ENCODE data around the gene CRISPLD2.

The CRISPLD2 gene

DNA sequence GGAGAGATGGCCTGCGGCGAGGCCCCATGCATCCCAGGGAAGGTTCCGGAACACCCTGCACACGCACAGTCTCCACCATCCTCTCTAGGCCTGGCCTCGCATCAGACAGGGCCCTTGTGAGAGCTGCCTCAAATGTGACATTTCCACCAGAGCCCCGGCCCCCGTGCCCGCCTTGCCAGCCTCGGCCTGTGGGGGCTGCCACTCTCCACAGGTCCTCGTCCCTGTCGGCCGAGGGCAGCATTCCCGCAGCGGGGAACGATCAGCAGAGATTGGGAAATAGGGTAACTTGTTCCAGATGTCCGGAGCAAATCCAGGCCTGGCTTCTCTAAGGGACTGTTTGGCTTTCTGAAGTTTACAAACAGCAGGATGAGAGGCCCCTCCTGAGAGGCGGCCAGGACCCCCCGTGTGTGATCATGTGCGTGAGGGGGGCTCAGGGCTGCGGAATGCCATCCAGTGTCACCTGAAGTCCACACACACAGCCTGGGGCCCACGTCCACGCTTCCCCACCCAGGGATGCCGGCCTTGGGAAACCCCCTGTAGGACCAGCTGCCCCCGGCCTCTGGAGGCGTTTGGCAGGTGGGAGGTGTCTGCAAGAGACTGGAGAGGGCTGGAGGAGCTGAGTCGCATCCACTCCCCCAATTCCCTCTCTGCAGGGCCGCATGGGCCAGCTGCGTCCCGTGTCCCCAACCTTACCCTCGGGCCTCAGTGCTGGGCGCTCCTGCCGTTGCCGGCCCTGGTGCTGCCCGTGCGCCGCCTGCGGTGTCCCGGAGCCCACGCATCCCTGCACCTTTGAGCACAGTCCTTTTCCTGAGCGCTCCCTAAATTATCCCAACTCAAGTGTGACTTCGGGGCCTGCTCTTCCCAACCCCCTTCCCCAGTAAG is 121.1 kb downstream of the CRISPLD2 start:
- WGBS, 2 experiments = 89 to 92% methylated on average over 40 to 41 of the region's 41 CpGs
- no peaks in the 10 kb centered on the region for H3K27me3 ChIP-seq (ENCODE audit: control insufficient read depth, insufficient read depth, low read length, poor library complexity, severe bottlenecking)
- H3K27ac ChIP-seq (ENCODE audit: insufficient read depth, low read depth, low read length, poor library complexity, severe bottlenecking) = no peak overlapping the region

GRCh38 chr16:84941921-84942320 is 122.1 kb downstream of the CRISPLD2 start:
- Histone ChIP-seq H3K4me3 (ENCODE audit: insufficient read depth, low read depth, low read length) (no peak overlapping the region), H3K27me3 (ENCODE audit: control insufficient read depth, insufficient read depth, low read length, poor library complexity, severe bottlenecking) (no peaks in the 10 kb centered on the region), H3K9me3 (ENCODE audit: control insufficient read depth, low read length) (no peaks in the 10 kb centered on the region), H3K36me3 (ENCODE audit: control insufficient read depth, insufficient read depth, low read length) (no peaks in the 10 kb centered on the region), H3K4me1 (ENCODE audit: control insufficient read depth, insufficient read depth, low read length) (no peaks in the 10 kb centered on the region), H3K27ac (ENCODE audit: insufficient read depth, low read depth, low read length, poor library complexity, severe bottlenecking) (no peak overlapping the region)
- WGBS, 2 experiments = 92 to 95% methylated on average over 10 of the region's 10 CpGs

More for the DNA sequence above, 121.1 kb downstream of the CRISPLD2 start:
- Histone ChIP-seq H3K36me3 (ENCODE audit: control insufficient read depth, insufficient read depth, low read length) (no peaks in the 10 kb centered on the region), H3K4me1 (ENCODE audit: control insufficient read depth, insufficient read depth, low read length) (no peaks in the 10 kb centered on the region), H3K9me3 (ENCODE audit: control insufficient read depth, low read length) (no peaks in the 10 kb centered on the region), H3K4me3 (ENCODE audit: insufficient read depth, low read depth, low read length) (no peak overlapping the region)

- Histone ChIP-seq H3K36me3 (ENCODE audit: control insufficient read depth, insufficient read depth, low read length) (no peaks in the 10 kb centered on the region), H3K4me1 (ENCODE audit: control insufficient read depth, insufficient read depth, low read length) (no peaks in the 10 kb centered on the region), H3K9me3 (ENCODE audit: control insufficient read depth, low read length) (no peaks in the 10 kb centered on the region), H3K27me3 (ENCODE audit: control insufficient read depth, insufficient read depth, low read length, poor library complexity, severe bottlenecking) (no peaks in the 10 kb centered on the region), H3K4me3 (ENCODE audit: insufficient read depth, low read depth, low read length) (no peak overlapping the region), H3K27ac (ENCODE audit: insufficient read depth, low read depth, low read length, poor library complexity, severe bottlenecking) (no peak overlapping the region)
- WGBS, 2 experiments = 90 to 92% methylated on average over 4 of the region's 4 CpGs
These were observed 123.0 kb downstream of the CRISPLD2 start for GRCh38 chr16:84942786-84943185.

DNA sequence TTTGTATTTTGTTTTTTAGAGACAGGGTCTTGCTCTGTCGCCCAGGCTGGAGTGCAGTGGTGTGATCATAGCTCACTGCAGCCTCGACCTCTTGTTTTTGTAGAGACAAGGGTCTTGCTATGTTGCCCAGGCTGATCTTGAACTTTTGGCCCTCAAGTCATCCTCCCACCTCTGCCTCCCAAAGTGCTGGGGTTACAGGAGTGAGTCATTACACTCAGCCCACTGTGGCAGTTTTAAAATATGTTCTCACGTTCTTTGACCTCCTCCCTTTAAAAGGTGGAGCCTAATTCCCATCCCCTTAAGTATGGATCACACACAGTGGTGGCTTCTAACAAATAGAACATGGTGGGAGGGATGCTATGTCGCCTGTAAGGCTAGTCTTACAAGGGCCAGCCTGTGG is 123.8 kb downstream of the CRISPLD2 start:
- Histone ChIP-seq H3K36me3 (ENCODE audit: control insufficient read depth, insufficient read depth, low read length) (no peaks in the 10 kb centered on the region), H3K4me1 (ENCODE audit: control insufficient read depth, insufficient read depth, low read length) (no peaks in the 10 kb centered on the region), H3K9me3 (ENCODE audit: control insufficient read depth, low read length) (no peaks in the 10 kb centered on the region), H3K27ac (ENCODE audit: insufficient read depth, low read depth, low read length, poor library complexity, severe bottlenecking) (no peak overlapping the region), H3K27me3 (ENCODE audit: control insufficient read depth, insufficient read depth, low read length, poor library complexity, severe bottlenecking) (no peaks in the 10 kb centered on the region), H3K4me3 (ENCODE audit: insufficient read depth, low read depth, low read length) (no peak overlapping the region)
- WGBS, 2 experiments = 86 to 91% methylated on average over 4 of the region's 4 CpGs

DNA sequence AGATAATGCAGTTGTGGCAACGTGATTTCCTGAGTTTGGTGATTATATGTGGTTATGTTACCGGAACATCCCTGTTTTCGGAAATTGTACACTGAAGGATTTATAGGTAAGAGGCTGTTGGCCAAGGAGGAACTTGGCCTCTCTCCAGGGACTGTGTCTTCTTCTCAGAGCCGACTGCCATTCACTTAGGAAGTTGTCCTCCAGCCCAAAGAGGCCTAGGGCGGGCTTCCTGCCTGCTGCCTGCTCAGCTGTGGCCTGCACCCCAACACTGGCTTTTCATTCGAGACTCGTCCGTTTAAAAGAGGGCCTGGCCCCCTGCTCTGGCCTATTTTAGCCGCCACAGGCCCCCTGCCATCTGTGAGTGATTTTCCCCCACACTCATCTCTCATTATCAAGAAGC is 127.2 kb downstream of the CRISPLD2 start:
- no peak overlapping the region for H3K4me3 ChIP-seq (ENCODE audit: insufficient read depth, low read depth, low read length)

DNA sequence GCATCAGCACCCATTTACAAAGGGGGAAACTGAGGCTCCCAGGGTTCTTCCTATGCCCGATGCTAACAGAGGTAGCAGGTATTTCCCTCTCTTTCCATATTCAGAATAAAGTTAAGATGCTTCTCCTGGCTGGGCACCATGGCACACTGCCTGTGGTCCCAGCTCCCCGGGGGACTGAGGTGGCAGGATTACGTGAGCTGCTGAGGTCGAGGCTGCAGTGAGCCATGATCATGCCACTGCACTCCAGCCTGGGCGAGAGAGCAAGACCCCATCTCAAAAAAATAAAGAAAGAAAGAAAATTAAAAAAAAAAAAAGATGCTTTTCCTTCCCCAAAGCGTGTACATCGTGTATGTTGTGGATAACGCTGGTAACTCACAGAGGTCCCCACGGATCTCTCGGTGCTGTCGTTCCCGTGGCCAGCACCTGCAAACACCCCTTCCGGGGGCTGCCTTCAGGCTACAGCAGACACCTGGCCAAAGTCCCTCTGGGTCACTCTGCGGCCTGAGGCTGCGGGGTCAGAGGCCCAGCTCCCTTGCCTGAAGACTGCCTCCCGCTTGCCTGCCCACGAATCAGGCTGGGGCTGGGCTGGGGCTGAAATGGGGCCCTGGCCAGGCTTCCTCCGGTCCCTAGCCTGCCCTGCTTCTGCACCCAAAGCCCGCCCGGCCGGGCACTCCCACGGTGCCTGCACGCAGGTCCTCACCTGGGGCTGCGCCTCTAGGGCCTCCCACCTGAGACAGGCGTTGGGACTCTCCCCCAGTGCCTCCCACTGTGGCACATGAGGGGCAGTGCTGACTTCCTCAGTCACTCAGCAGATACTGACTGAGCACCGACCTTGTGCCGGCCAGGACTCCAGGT is 128.4 kb downstream of the CRISPLD2 start:
- WGBS, 2 experiments = 89% methylated on average over 26 to 27 of the region's 27 CpGs
- H3K36me3 ChIP-seq (ENCODE audit: control insufficient read depth, insufficient read depth, low read length) = no peaks in the 10 kb centered on the region
- no peak overlapping the region for H3K27ac ChIP-seq (ENCODE audit: insufficient read depth, low read depth, low read length, poor library complexity, severe bottlenecking)
- H3K27me3 ChIP-seq (ENCODE audit: control insufficient read depth, insufficient read depth, low read length, poor library complexity, severe bottlenecking) = no peaks in the 10 kb centered on the region
- no peak overlapping the region for H3K4me3 ChIP-seq (ENCODE audit: insufficient read depth, low read depth, low read length)
- peaks cover 7% of the 10 kb centered on the region for H3K4me1 ChIP-seq (ENCODE audit: control insufficient read depth, insufficient read depth, low read length)
- H3K9me3 ChIP-seq (ENCODE audit: control insufficient read depth, low read length) = no peaks in the 10 kb centered on the region

More for the DNA sequence above, 127.2 kb downstream of the CRISPLD2 start:
- no peaks in the 10 kb centered on the region for H3K27me3 ChIP-seq (ENCODE audit: control insufficient read depth, insufficient read depth, low read length, poor library complexity, severe bottlenecking)
- 84 to 85% methylated on average over 9 of the region's 9 CpGs for WGBS, 2 experiments
- no peak overlapping the region for H3K27ac ChIP-seq (ENCODE audit: insufficient read depth, low read depth, low read length, poor library complexity, severe bottlenecking)
- no peaks in the 10 kb centered on the region for H3K4me1 ChIP-seq (ENCODE audit: control insufficient read depth, insufficient read depth, low read length)
- H3K9me3 ChIP-seq (ENCODE audit: control insufficient read depth, low read length) = no peaks in the 10 kb centered on the region
- H3K36me3 ChIP-seq (ENCODE audit: control insufficient read depth, insufficient read depth, low read length) = no peaks in the 10 kb centered on the region

- peaks cover 9% of the 10 kb centered on the region for H3K4me1 ChIP-seq (ENCODE audit: control insufficient read depth, insufficient read depth, low read length)
- no peaks in the 10 kb centered on the region for H3K9me3 ChIP-seq (ENCODE audit: control insufficient read depth, low read length)
- H3K4me3 ChIP-seq (ENCODE audit: insufficient read depth, low read depth, low read length) = no peak overlapping the region
- H3K27me3 ChIP-seq (ENCODE audit: control insufficient read depth, insufficient read depth, low read length, poor library complexity, severe bottlenecking) = no peaks in the 10 kb centered on the region
- H3K27ac ChIP-seq (ENCODE audit: insufficient read depth, low read depth, low read length, poor library complexity, severe bottlenecking) = no peak overlapping the region
- WGBS, 2 experiments = 77 to 85% methylated on average over 10 of the region's 10 CpGs
- no peaks in the 10 kb centered on the region for H3K36me3 ChIP-seq (ENCODE audit: control insufficient read depth, insufficient read depth, low read length)
These were observed 129.2 kb downstream of the CRISPLD2 start for GRCh38 chr16:84948851-84949610.

- no peaks in the 10 kb centered on the region for H3K36me3 ChIP-seq (ENCODE audit: control insufficient read depth, insufficient read depth, low read length)
- H3K27ac ChIP-seq (ENCODE audit: insufficient read depth, low read depth, low read length, poor library complexity, severe bottlenecking) = no peak overlapping the region
- peaks cover 9% of the 10 kb centered on the region for H3K4me1 ChIP-seq (ENCODE audit: control insufficient read depth, insufficient read depth, low read length)
- no peaks in the 10 kb centered on the region for H3K9me3 ChIP-seq (ENCODE audit: control insufficient read depth, low read length)
- H3K27me3 ChIP-seq (ENCODE audit: control insufficient read depth, insufficient read depth, low read length, poor library complexity, severe bottlenecking) = no peaks in the 10 kb centered on the region
- 83 to 84% methylated on average over 8 to 10 of the region's 10 CpGs for WGBS, 2 experiments
- no peak overlapping the region for H3K4me3 ChIP-seq (ENCODE audit: insufficient read depth, low read depth, low read length)
These were observed 130.1 kb downstream of the CRISPLD2 start for GRCh38 chr16:84949772-84950436.

- H3K4me3 ChIP-seq (ENCODE audit: insufficient read depth, low read depth, low read length) = no peak overlapping the region
- H3K4me1 ChIP-seq (ENCODE audit: control insufficient read depth, insufficient read depth, low read length) = peaks cover 9% of the 10 kb centered on the region
- no peaks in the 10 kb centered on the region for H3K36me3 ChIP-seq (ENCODE audit: control insufficient read depth, insufficient read depth, low read length)
- 86 to 90% methylated on average over 10 of the region's 10 CpGs for WGBS, 2 experiments
- H3K27ac ChIP-seq (ENCODE audit: insufficient read depth, low read depth, low read length, poor library complexity, severe bottlenecking) = no peak overlapping the region
- no peaks in the 10 kb centered on the region for H3K27me3 ChIP-seq (ENCODE audit: control insufficient read depth, insufficient read depth, low read length, poor library complexity, severe bottlenecking)
- H3K9me3 ChIP-seq (ENCODE audit: control insufficient read depth, low read length) = no peaks in the 10 kb centered on the region
These were observed 131.1 kb downstream of the CRISPLD2 start for GRCh38 chr16:84950906-84951305.
